Cardiac fibroblast (primary cell): Measurements from ENCODE around the gene DMWD.

Source experiments
- DNase-seq, 2 donors: peaks; one replicate each; pipeline versions ENCODE4 v3.0.0 to v3.0.0-alpha.2; 2010; ENCODE audit warnings: low read depth in 2 of 2
- H3K4me3 ChIP-seq, 2 donors: replicated peaks in 1 of 2; 1 replicate in 1 of 2; 2 replicates in 1 of 2; pipeline ENCODE4 v1.5.1; 2011; ENCODE audit warnings: low read depth in 2 of 2, low read length in 2 of 2, mild to moderate bottlenecking in 2 of 2, moderate library complexity in 1 of 2
- TF ChIP-seq, protein P1 (sequence below): IDR thresholded peaks from one replicate; pipeline ENCODE4 v1.5.1; 2011; ENCODE audit warnings: low read depth, mild to moderate bottlenecking, low read length, inconsistent platforms

The DMWD gene

DNA sequence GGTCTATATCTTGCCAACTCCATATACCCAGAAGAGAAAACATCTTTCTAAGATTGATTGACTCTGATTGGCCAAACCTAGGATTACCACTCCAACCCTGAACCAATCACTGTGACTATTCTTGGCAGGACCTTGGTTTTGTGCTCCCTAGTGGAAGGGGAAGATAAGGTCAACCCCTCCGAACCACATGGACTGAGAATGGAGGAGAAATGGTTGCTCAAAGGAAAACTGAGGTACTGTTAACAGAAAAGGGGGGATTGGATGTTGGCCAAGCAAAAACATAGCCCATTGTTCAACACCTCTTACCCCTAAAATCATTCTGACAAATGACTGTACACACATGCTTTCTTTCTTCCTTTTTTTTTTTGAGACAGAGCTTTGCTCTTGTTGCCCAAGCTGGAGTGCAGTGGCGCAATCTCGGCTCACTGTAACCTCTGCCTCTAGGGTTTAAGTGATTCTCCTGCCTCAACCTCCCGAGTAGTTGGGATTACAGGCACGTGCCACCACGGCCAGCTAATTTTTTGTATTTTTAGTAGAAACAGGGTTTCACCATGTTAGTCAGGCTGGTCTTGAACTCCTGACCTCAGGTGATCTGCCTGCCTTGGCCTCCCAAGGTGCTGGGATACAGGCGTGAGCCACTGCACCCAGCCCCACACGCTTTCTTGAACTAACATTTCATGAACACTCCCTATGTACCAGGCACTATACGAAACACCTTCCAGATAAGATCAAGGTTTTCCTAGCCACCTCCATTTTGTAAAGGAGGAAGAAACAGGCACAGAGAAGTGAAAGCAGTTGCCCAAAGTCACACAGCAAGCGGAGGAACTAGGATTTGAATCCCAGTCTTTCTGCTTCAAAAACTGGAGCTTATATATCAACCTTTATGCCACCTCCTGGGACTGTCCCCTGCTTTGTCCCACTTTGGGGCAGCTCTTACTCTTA, 52.9 kb downstream of the DMWD start:
- TF ChIP-seq, protein P1, sequence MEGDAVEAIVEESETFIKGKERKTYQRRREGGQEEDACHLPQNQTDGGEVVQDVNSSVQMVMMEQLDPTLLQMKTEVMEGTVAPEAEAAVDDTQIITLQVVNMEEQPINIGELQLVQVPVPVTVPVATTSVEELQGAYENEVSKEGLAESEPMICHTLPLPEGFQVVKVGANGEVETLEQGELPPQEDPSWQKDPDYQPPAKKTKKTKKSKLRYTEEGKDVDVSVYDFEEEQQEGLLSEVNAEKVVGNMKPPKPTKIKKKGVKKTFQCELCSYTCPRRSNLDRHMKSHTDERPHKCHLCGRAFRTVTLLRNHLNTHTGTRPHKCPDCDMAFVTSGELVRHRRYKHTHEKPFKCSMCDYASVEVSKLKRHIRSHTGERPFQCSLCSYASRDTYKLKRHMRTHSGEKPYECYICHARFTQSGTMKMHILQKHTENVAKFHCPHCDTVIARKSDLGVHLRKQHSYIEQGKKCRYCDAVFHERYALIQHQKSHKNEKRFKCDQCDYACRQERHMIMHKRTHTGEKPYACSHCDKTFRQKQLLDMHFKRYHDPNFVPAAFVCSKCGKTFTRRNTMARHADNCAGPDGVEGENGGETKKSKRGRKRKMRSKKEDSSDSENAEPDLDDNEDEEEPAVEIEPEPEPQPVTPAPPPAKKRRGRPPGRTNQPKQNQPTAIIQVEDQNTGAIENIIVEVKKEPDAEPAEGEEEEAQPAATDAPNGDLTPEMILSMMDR, result no peak
- H3K4me3 ChIP-seq, result no peak overlapping the region
- peak in 1 of 2 donors; percentile 13 for DNase-seq

DNA sequence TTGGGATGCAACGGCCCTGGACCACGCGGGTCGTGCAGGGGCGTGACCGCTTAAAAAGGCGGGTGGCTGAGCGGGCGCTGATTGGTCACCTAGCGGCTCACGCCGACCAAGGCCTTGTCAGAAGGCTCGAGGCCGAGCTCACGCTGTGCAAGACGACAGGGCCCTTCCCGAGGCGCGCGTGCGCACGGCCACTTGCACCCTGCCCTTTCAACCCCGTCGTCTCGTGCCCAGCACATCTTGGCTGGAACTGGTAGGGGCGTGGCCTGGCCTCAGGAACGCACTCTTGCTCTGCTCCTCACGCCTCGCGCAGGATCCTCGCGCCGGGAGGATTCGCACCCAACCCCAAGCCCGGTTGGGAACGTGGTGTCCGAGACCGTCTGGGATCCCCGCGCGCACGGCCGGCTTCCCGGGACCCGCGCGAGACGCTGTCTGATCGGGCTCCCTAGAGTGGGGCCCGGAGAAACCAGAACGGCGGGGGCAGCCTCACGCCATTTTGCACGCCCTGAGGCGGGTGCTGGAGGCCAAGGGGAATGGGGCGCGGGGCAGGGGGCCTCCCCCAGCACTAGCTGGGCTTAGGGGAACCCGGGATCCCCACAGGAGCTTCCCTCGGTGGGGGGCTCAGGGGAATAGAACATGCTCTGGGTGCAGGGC, 59.4 kb downstream of the DMWD start, which contains the start of gene MEIOSIN:
TSS of gene MEIOSIN (plus strand) at position 280 of the 651 bp plus-strand sequence. CDS start 1,938 bp downstream, outside the sequence.
- no peak within 1 kb of the TSS for H3K4me3 ChIP-seq
- TF ChIP-seq, protein P1, result no peak
- DNase-seq, result no peak
